Measurements from ENCODE around the gene SPACA9. TPM values are rescaled to one million over a fixed set of nuclear protein-coding genes. Genes with fewer than 3 reads are reported as not detected.

SPACA9 gene
- total RNA-seq, 1 experiment from 2014 or later = 0.80 TPM

DNA sequence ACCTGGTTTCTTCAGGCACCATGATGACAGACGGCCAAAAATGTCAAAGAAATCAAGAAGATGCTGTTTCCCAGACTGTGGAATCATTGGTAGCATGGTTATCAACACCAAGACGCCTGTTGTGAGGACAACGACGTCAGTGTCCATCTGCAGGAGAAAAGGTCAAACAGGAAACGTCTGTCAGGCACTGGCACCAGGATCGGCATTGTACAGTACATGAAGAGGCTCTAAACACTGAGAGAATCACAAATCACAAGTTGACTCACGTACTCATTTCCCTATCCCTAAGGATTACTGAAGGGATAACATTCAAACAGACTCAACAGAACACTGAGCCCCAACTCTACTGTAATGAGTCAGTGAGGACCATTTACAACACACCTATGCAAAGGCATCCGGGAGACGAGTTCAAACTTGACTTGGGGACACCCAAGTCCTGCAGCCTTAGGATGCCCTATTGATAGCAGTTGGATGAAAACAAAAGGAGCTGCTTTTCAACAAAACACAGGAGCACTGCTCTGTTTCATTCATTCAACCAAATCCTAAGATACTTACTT lies 44.7 kb downstream of the SPACA9 start:
- no peaks in the 10 kb centered on the region for H3K27me3 ChIP-seq (ENCODE audit: control insufficient read depth, insufficient read depth, low read length)
- H3K36me3 ChIP-seq (replicated peaks; ENCODE audit: control insufficient read depth, insufficient read depth, low read length) = peaks cover 11% of the 10 kb centered on the region
- no peak for DNase-seq
- no peak overlapping the region for H3K4me3 ChIP-seq (ENCODE audit: insufficient read depth, low read depth, low read length)

GRCh38 chr9:132927704-132928103 lies 49.0 kb downstream of the SPACA9 start:
- Histone ChIP-seq H3K27me3 (ENCODE audit: control insufficient read depth, insufficient read depth, low read length) (no peaks in the 10 kb centered on the region), H3K36me3 (replicated peaks; ENCODE audit: control insufficient read depth, insufficient read depth, low read length) (peaks cover 5% of the 10 kb centered on the region), H3K4me3 (ENCODE audit: insufficient read depth, low read depth, low read length) (no peak overlapping the region)
- no peak for DNase-seq

DNA sequence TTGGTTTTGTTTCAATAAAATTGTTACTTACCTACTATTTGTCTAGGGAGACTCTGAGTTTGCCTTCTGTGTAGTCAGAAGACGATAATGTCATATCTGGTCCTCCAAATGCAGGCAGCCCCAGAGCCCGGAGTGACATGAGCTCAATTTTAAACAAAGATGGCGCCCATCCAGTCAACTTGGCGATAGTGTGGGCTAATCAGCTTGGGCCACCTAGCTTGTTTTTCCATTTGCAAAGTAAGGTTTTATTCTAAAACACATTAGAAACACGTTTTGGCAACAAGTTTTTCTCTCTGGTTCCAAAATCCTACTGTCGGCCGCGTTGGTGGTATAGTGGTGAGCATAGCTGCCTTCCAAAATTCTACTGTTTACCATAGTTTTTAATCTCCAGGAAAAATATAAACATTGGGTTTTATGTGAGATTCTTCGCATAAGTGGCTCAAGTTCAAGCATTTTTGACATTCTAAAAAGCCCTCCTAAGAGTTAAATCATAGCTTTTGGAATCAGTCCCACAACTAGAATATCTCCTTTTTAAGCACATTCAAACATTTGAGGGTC lies 52.6 kb downstream of the SPACA9 start:
- Histone ChIP-seq H3K4me3 (ENCODE audit: insufficient read depth, low read depth, low read length) (no peak overlapping the region), H3K27me3 (ENCODE audit: control insufficient read depth, insufficient read depth, low read length) (no peaks in the 10 kb centered on the region), H3K36me3 (replicated peaks; ENCODE audit: control insufficient read depth, insufficient read depth, low read length) (peaks cover 1% of the 10 kb centered on the region)
- DNase-seq = no peak

- no peak for DNase-seq
- H3K36me3 ChIP-seq (replicated peaks; ENCODE audit: control insufficient read depth, insufficient read depth, low read length) = no peaks in the 10 kb centered on the region
- H3K27me3 ChIP-seq (ENCODE audit: control insufficient read depth, insufficient read depth, low read length) = no peaks in the 10 kb centered on the region
- H3K4me3 ChIP-seq (ENCODE audit: insufficient read depth, low read depth, low read length) = no peak overlapping the region
Observed at GRCh38 chr9:132935026-132935425, 56.3 kb downstream of the SPACA9 start.

- H3K27me3 ChIP-seq (ENCODE audit: control insufficient read depth, insufficient read depth, low read length) = no peaks in the 10 kb centered on the region
Observed at GRCh38 chr9:132937463-132937901, 58.8 kb downstream of the SPACA9 start.

DNA sequence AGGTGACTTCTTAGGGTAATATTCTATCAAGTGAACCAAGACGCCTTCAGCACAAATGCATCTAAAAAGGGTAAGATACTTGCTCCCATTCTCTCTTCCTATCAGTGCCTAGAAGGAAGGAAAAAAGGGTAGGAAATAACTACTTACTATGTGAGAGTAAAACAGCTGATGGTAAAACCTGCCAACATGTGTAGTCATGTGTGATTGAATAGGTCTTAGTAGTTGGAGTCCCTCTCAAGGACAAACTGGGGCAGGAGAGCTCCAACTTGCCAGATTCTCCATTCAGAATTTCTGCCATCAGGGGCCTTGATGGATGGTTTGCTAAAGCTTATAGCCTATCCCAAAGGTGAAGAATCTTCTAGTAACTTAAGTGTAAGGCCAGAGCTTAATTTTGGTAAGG lies 60.5 kb downstream of the SPACA9 start:
- no peak for DNase-seq
- Histone ChIP-seq H3K36me3 (replicated peaks; ENCODE audit: control insufficient read depth, insufficient read depth, low read length) (no peaks in the 10 kb centered on the region), H3K4me3 (ENCODE audit: insufficient read depth, low read depth, low read length) (no peak overlapping the region), H3K27me3 (ENCODE audit: control insufficient read depth, insufficient read depth, low read length) (no peaks in the 10 kb centered on the region)

More at GRCh38 chr9:132937463-132937901, 58.8 kb downstream of the SPACA9 start:
- Histone ChIP-seq H3K36me3 (replicated peaks; ENCODE audit: control insufficient read depth, insufficient read depth, low read length) (no peaks in the 10 kb centered on the region), H3K4me3 (ENCODE audit: insufficient read depth, low read depth, low read length) (no peak overlapping the region)
- no peak for DNase-seq

Other genes with a start within 250 kb of the SPACA9 start
- 28.9 and 36.2 TPM in 2 replicates for gene DDX31, start 208.9 kb upstream of the SPACA9 start, total RNA-seq (2014; rRNA removed; shearing (Covaris generic))
- 24.9 and 29.5 TPM in 2 replicates for gene GTF3C4, start 208.4 kb upstream of the SPACA9 start, total RNA-seq (2014; rRNA removed; shearing (Covaris generic))
- gene AK8, start 614 bp upstream of the SPACA9 start, total RNA-seq (2014; rRNA removed; shearing (Covaris generic)) = 0.24 and 0.37 TPM in 2 replicates
- 36.8 and 39.0 TPM in 2 replicates for gene TSC1, start 65.7 kb downstream of the SPACA9 start, total RNA-seq (2014; rRNA removed; shearing (Covaris generic))
- gene GFI1B, start 99.8 kb downstream of the SPACA9 start, total RNA-seq (2014; rRNA removed; shearing (Covaris generic)) = 0.52 TPM in 1 of 2 replicates, not detected in the other
- gene GTF3C5, start 152.1 kb downstream of the SPACA9 start, total RNA-seq (2014; rRNA removed; shearing (Covaris generic)) = 131 and 133 TPM in 2 replicates
- 0.87 and 1.7 TPM in 2 replicates for gene CEL, start 183.1 kb downstream of the SPACA9 start, total RNA-seq (2014; rRNA removed; shearing (Covaris generic))
- gene RALGDS, start 242.3 kb downstream of the SPACA9 start, total RNA-seq (2014; rRNA removed; shearing (Covaris generic)) = 24.4 and 24.6 TPM in 2 replicates

Data from H7 (cell line).